H1 (cell line): ENCODE measurements around the gene TAF9B. TPM values are rescaled to one million over a fixed set of nuclear protein-coding genes. Genes with fewer than 3 reads are reported as not detected.

Experiments used
- CTCF ChIA-PET: fragments of 300-600 bp; sonication (Branson Sonifier 250); formaldehyde crosslinking; loops from one replicate; lab custom pipeline; 2021; ENCODE audit not compliant: partially characterized antibody; lab: Charles Lee
- POLR2A ChIA-PET: fragments of 300-600 bp; sonication (Branson Sonifier 250); formaldehyde crosslinking; loops from one replicate; lab custom pipeline; 2021; ENCODE audit warnings: inconsistent platforms; ENCODE audit not compliant: partially characterized antibody; lab: Charles Lee
- DNase-seq, 2 experiments: peaks; one replicate each; pipeline versions ENCODE4 v3.0.0 to v3.0.0-alpha.2; 2010 to 2022; ENCODE audit warnings: low spot score in 2 of 2, low read depth in 1 of 2, mixed read lengths in 1 of 2
- FAIRE-seq: peaks from 2 replicates; lab custom pipeline; 2011; peaks lifted over from hg19 to GRCh38; lab: Jason Lieb, UNC
- H2AFZ ChIP-seq: 2 replicates; pipeline ENCODE4 v1.8.1; 2012; ENCODE audit warnings: low read length, inconsistent platforms
- H2AK5ac ChIP-seq: 2 replicates; pipeline ENCODE4 v1.6.1; 2013; ENCODE audit warnings: low read depth, low read length
- H2BK120ac ChIP-seq: replicated peaks from 2 replicates; pipeline ENCODE3; 2013; ENCODE audit warnings: low read depth, low read length, inconsistent platforms
- H2BK12ac ChIP-seq: 2 replicates; pipeline ENCODE4 v1.6.1; 2013; ENCODE audit warnings: low read depth, low read length
- H2BK15ac ChIP-seq: 2 replicates; pipeline ENCODE4 v1.6.1; 2013; ENCODE audit warnings: low read length
- H2BK20ac ChIP-seq: 2 replicates; pipeline ENCODE4 v1.6.1; 2013; ENCODE audit warnings: low read length
- H2BK5ac ChIP-seq: 2 replicates; pipeline ENCODE4 v1.6.1; 2013; ENCODE audit warnings: low read depth, low read length
- H3K14ac ChIP-seq: 2 replicates; pipeline ENCODE4 v1.6.1; 2013; ENCODE audit warnings: inconsistent platforms; ENCODE audit not compliant: insufficient read length
- H3K18ac ChIP-seq: 2 replicates; pipeline ENCODE4 v1.6.1; 2013; ENCODE audit warnings: low read length; ENCODE audit errors: extremely low read depth
- H3K23ac ChIP-seq: 2 replicates; pipeline ENCODE4 v1.6.1; 2013; ENCODE audit warnings: inconsistent platforms; ENCODE audit not compliant: insufficient read length
- H3K23me2 ChIP-seq: 2 replicates; pipeline ENCODE4 v1.6.1; 2013; ENCODE audit warnings: low read depth, low read length
- H3K27ac ChIP-seq: 2 replicates; pipeline ENCODE4 v1.6.1; 2011; ENCODE audit warnings: low read depth, low read length, inconsistent platforms
- H3K27me3 ChIP-seq, 4 experiments: replicated peaks in 1 of 4; 1 replicate in 1 of 4; 2 replicates in 3 of 4; pipeline versions ENCODE4 v1.6.1 to v1.8.1; 2011 to 2013; ENCODE audit warnings: low read length in 3 of 4, mild to moderate bottlenecking in 3 of 4, inconsistent platforms in 2 of 4, mixed read lengths in 2 of 4, moderate library complexity in 1 of 4; ENCODE audit not compliant: control insufficient read depth in 3 of 4, insufficient read depth in 3 of 4; ENCODE audit errors: extremely low read depth in 1 of 4
- H3K36me3 ChIP-seq, 4 experiments: 2 replicates each; pipeline versions ENCODE4 v1.6.1 to v1.8.1; 2011 to 2013; ENCODE audit warnings: mild to moderate bottlenecking in 4 of 4, low read length in 3 of 4, moderate library complexity in 2 of 4, control low read depth in 1 of 4, inconsistent platforms in 1 of 4; ENCODE audit not compliant: insufficient read depth in 4 of 4, control insufficient read depth in 2 of 4
- H3K4ac ChIP-seq: replicated peaks from 2 replicates; pipeline ENCODE3; 2013; ENCODE audit warnings: low read length, low read depth, mixed read lengths, inconsistent platforms; ENCODE audit not compliant: insufficient read length
- H3K4me1 ChIP-seq, 4 experiments: replicated peaks in 1 of 4; 1 replicate in 1 of 4; 2 replicates in 3 of 4; pipeline versions ENCODE4 v1.6.1 to v1.8.1; 2011 to 2013; ENCODE audit warnings: low read length in 3 of 4, inconsistent platforms in 2 of 4, mixed read lengths in 1 of 4; ENCODE audit not compliant: insufficient read depth in 4 of 4, control insufficient read depth in 3 of 4
- H3K4me2 ChIP-seq, 2 experiments: 2 replicates each; pipeline versions ENCODE4 v1.6.1 to v1.8.1; 2011 to 2013; ENCODE audit warnings: low read depth in 2 of 2, low read length in 2 of 2, control low read depth in 1 of 2, inconsistent platforms in 1 of 2, mild to moderate bottlenecking in 1 of 2; ENCODE audit not compliant: insufficient read depth in 1 of 2
- H3K4me3 ChIP-seq, 4 experiments: fragments of 200-600, 300-600 bp in 1 of 4; sonication (generic), shearing (Covaris generic), sonication (Bioruptor Twin) in 1 of 4; 2 replicates each; pipeline versions ENCODE4 v1.5.1 to v1.8.1; 2011 to 2016; ENCODE audit warnings: low read length in 4 of 4, low read depth in 3 of 4, control low read depth in 2 of 4, inconsistent platforms in 2 of 4, mild to moderate bottlenecking in 2 of 4, mixed read lengths in 1 of 4, moderate library complexity in 1 of 4; ENCODE audit not compliant: insufficient read depth in 2 of 4; ENCODE audit errors: extremely low read depth in 1 of 4
- H3K56ac ChIP-seq: replicated peaks from 2 replicates; pipeline ENCODE3; 2013; ENCODE audit warnings: low read depth, mild to moderate bottlenecking, mixed read lengths, low read length, inconsistent platforms; ENCODE audit not compliant: insufficient read length
- H3K79me1 ChIP-seq: 2 replicates; pipeline ENCODE4 v1.6.1; 2013; ENCODE audit warnings: low read depth, low read length, control low read depth
- H3K79me2 ChIP-seq, 2 experiments: 2 replicates each; pipeline versions ENCODE4 v1.6.1 to v1.8.1; 2012 to 2013; ENCODE audit warnings: low read length in 2 of 2, mild to moderate bottlenecking in 2 of 2, inconsistent platforms in 1 of 2; ENCODE audit not compliant: insufficient read depth in 2 of 2, control insufficient read depth in 1 of 2
- H3K9ac ChIP-seq, 4 experiments: replicated peaks in 1 of 4; 1 replicate in 1 of 4; 2 replicates in 3 of 4; pipeline versions ENCODE4 v1.6.1 to v1.8.1; 2011 to 2013; ENCODE audit warnings: low read depth in 3 of 4, low read length in 3 of 4, control low read depth in 2 of 4, mild to moderate bottlenecking in 2 of 4, moderate library complexity in 2 of 4, inconsistent platforms in 1 of 4; ENCODE audit errors: extremely low read depth in 1 of 4
- H3K9me3 ChIP-seq, 2 experiments: 2 replicates each; pipeline versions ENCODE4 v1.6.1 to v1.8.1; 2012 to 2013; ENCODE audit warnings: mild to moderate bottlenecking in 2 of 2, moderate library complexity in 2 of 2, control low read depth in 1 of 2, inconsistent platforms in 1 of 2, low read depth in 1 of 2, low read length in 1 of 2, mixed read lengths in 1 of 2; ENCODE audit not compliant: insufficient read depth in 2 of 2
- H4K20me1 ChIP-seq, 2 experiments: replicated peaks in 1 of 2; 2 replicates each; pipeline versions ENCODE3 to v1.8.1; 2011 to 2013; ENCODE audit warnings: inconsistent platforms in 2 of 2, low read length in 2 of 2, mild to moderate bottlenecking in 1 of 2; ENCODE audit not compliant: insufficient read depth in 2 of 2, control insufficient read depth in 1 of 2
- H4K5ac ChIP-seq: 2 replicates; pipeline ENCODE4 v1.6.1; 2013; ENCODE audit warnings: low read length, low read depth, mixed read lengths, inconsistent platforms; ENCODE audit not compliant: insufficient read length
- H4K8ac ChIP-seq: 2 replicates; pipeline ENCODE4 v1.8.0; 2013; ENCODE audit warnings: mild to moderate bottlenecking, moderate library complexity, low read length, inconsistent platforms; ENCODE audit not compliant: insufficient read depth; ENCODE audit errors: extremely low read depth
- H4K91ac ChIP-seq: replicated peaks from 2 replicates; pipeline ENCODE3; 2013; ENCODE audit warnings: low read length, mixed read lengths, inconsistent platforms; ENCODE audit not compliant: insufficient read length
- ASH2L ChIP-seq: fragments of 200-600, 300-600 bp; sonication (generic); IDR thresholded peaks from one replicate; pipeline ENCODE4 v1.7.1; 2017; ENCODE audit warnings: low read length
- FOSL1 ChIP-seq: IDR thresholded peaks from 2 replicates; pipeline ENCODE4 v1.6.1; 2011; ENCODE audit warnings: mild to moderate bottlenecking, low read depth, low read length, moderate library complexity; ENCODE audit not compliant: insufficient read depth
- HDAC6 ChIP-seq: IDR thresholded peaks from one replicate; pipeline ENCODE4 v1.7.1; 2012; ENCODE audit warnings: low read depth, mild to moderate bottlenecking, inconsistent platforms, low read length, moderate library complexity
- JUND ChIP-seq: IDR thresholded peaks from 2 replicates; pipeline ENCODE4 v1.6.1; 2011; ENCODE audit warnings: mild to moderate bottlenecking, improper control_type of control experiment, low read length
- KDM4A ChIP-seq: IDR thresholded peaks from one replicate; pipeline ENCODE4 v1.7.1; 2012; ENCODE audit warnings: low read depth, mild to moderate bottlenecking, moderate library complexity, low read length, inconsistent platforms; ENCODE audit not compliant: severe bottlenecking
- NANOG ChIP-seq: IDR thresholded peaks from 2 replicates; pipeline ENCODE4 v1.6.1; 2011; ENCODE audit warnings: low read length, low read depth, mild to moderate bottlenecking, inconsistent platforms; ENCODE audit not compliant: insufficient read depth, poor library complexity, severe bottlenecking
- PHF8 ChIP-seq: fragments of 200-600 bp; sonication (generic); conservative IDR thresholded peaks from 2 replicates; pipeline ENCODE4 v1.7.1; 2012; ENCODE audit warnings: low read depth, mild to moderate bottlenecking, inconsistent platforms, low read length, moderate library complexity
- SIN3A ChIP-seq, 2 experiments: IDR thresholded peaks in 1 of 2; conservative IDR thresholded peaks in 1 of 2; 2 replicates each; pipeline ENCODE4 v1.6.1; 2011 to 2012; ENCODE audit warnings: low read length in 2 of 2, improper control_type of control experiment in 1 of 2, low read depth in 1 of 2, mild to moderate bottlenecking in 1 of 2
- SIX5 ChIP-seq: IDR thresholded peaks from 2 replicates; pipeline ENCODE4 v1.6.1; 2011; ENCODE audit warnings: mild to moderate bottlenecking, low read depth, low read length
- SP4 ChIP-seq: IDR thresholded peaks from 2 replicates; pipeline ENCODE4 v1.6.1; 2012; ENCODE audit warnings: low read length, inconsistent platforms
- TAF1 ChIP-seq: IDR thresholded peaks from 2 replicates; pipeline ENCODE4 v1.6.1; 2011; ENCODE audit warnings: mild to moderate bottlenecking, low read depth, low read length
- TBP ChIP-seq: IDR thresholded peaks from 2 replicates; pipeline ENCODE4 v1.6.1; 2011; ENCODE audit warnings: low read depth, low read length, improper control_type of control experiment
- TEAD4 ChIP-seq: IDR thresholded peaks from 2 replicates; pipeline ENCODE4 v1.6.1; 2012; ENCODE audit warnings: low read depth, low read length, inconsistent platforms, mixed read lengths
- WGBS, 2 experiments: shearing (Covaris generic) in 1 of 2; methylation state at CpG; one replicate each; pipeline versions ENCODE4 v1.1.6 to v1.1.7; 2013 to 2015; ENCODE audit warnings: low lambda C conversion rate in 2 of 2, mixed read lengths in 2 of 2, inconsistent platforms in 1 of 2, low coverage in 1 of 2, missing lambda C conversion rate in 1 of 2; ENCODE audit not compliant: insufficient replicate concordance in 2 of 2, insufficient coverage in 1 of 2, insufficient read length in 1 of 2; ENCODE audit errors: extremely low coverage in 1 of 2, missing lambda C conversion rate in 1 of 2; 5-methylcytosine and 5-hydroxymethylcytosine counted together
- polyA plus RNA-seq, 7 experiments: library from polyadenylated mRNA; depleted of rRNA in 3 of 7; stranded (reverse) in 5 of 7; unstranded in 2 of 7; fragments of >200 nt in 5 of 7; fragments of 200-250 nt in 2 of 7; gene quantifications; 1 replicate in 5 of 7; 2 replicates in 1 of 7; 4 replicates in 1 of 7; pipeline versions ENCODE4 v1.2.1 to v1.2.3, GENCODE V29; 2011 to 2013; ENCODE audit warnings: missing spikeins in 2 of 7, mixed read lengths in 2 of 7
- total RNA-seq: library from RNA; stranded (reverse); fragmentation: NEBNext Ultra II Directional; extraction: Animal tissue kit (Norgen Biotek cat#: 25700); gene quantifications from 2 replicates; pipeline ENCODE4 v1.2.1, GENCODE V29; 2021
- TF ChIP-seq, protein P1 (sequence below): IDR thresholded peaks from 2 replicates; pipeline ENCODE4 v1.6.1; 2011; ENCODE audit warnings: low read length, improper control_type of control experiment

Gene TAF9B
- total and polyA plus RNA-seq, 2 of the 8 experiments (the other 6 are each of a cell fraction or from before 2014, with no cell fraction given), result 23.8 to 42.8 TPM

DNA sequence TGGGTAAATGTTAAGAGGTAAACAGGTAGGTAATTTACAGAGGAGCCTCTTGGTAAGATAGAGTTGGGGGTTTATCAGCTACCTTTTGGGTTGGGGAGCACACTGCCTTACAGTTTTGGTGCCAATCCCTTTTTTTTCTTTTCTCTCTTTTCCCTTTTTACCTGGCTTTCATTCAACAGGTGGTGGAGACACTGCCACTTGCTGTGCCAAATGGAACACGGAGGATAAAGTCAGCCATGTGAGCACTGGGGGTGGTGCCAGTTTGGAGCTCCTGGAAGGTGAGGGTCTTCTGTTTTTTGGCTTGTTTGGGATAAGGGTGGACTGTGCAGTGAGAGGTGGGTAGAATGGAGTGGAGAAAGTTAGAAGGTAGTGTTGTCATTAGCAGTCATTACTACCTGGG lies 14.3 kb downstream of the TAF9B start:
- Histone ChIP-seq H2AFZ (no peak overlapping the region), H3K18ac (no peak overlapping the region), H3K23ac (no peak overlapping the region), H3K4me1 (no peaks in the 10 kb centered on the region), H3K14ac (no peak overlapping the region), H3K27me3 (no peaks in the 10 kb centered on the region), H3K79me2 (peaks cover 0 to 13% of the 10 kb centered on the region in 2 experiments; a peak in 2 of 4 replicates), H3K4me3 (no peak overlapping the region), H4K8ac (no peak overlapping the region), H2BK5ac (no peak overlapping the region), H3K9me3 (no peaks in the 10 kb centered on the region), H3K36me3 (peaks cover 9 to 83% (median 39%) of the 10 kb centered on the region in 4 experiments; a peak in 7 of 8 replicates), H4K91ac (no peak overlapping the region), H3K79me1 (no peaks in the 10 kb centered on the region), H3K4ac (no peak overlapping the region), H2BK120ac (no peak overlapping the region), H3K23me2 (no peaks in the 10 kb centered on the region), H2BK12ac (no peak overlapping the region), H4K5ac (no peak overlapping the region), H2BK15ac (no peak overlapping the region), H3K4me2 (no peak overlapping the region), H3K9ac (no peak overlapping the region), H3K27ac (no peak overlapping the region), H4K20me1 (peaks cover 0 to 3% of the 10 kb centered on the region in 2 experiments), H3K56ac (no peak overlapping the region), H2BK20ac (no peak overlapping the region), H2AK5ac (no peak overlapping the region)
- TF ChIP-seq JUND (no peak), PHF8 (no peak), SIN3A (conservative IDR thresholded peaks at IDR 0.05 in 1 of 2, IDR thresholded peaks at IDR 0.05 in 1 of 2; ENCODE audit: low read depth in 1 of 2, low read length in 2 of 2) (no peak), HDAC6 (no peak), TBP (no peak), SP4 (no peak), NANOG (no peak), KDM4A (no peak), ASH2L (no peak), FOSL1 (no peak), TEAD4 (no peak), SIX5 (no peak), TAF1 (no peak)
- TF ChIP-seq, protein P1, sequence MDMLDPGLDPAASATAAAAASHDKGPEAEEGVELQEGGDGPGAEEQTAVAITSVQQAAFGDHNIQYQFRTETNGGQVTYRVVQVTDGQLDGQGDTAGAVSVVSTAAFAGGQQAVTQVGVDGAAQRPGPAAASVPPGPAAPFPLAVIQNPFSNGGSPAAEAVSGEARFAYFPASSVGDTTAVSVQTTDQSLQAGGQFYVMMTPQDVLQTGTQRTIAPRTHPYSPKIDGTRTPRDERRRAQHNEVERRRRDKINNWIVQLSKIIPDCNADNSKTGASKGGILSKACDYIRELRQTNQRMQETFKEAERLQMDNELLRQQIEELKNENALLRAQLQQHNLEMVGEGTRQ, result no peak
- no CpG with 5 or more reads among the region's 1 CpG for WGBS, 2 experiments
- ChIA-PET CTCF (interaction anchor here (1.4 to 1.7 kb wide), 2 partner anchors 8 to 75 kb away, joined by 4 read pairs; no protein-coding TSS in a partner anchor), POLR2A (no interaction called here)
- DNase-seq, result no peak
- FAIRE-seq, result no peak
